Occipital lobe (tissue), 2 donors: ENCODE results near the gene GPBP1L1. TPM values are rescaled to one million over a fixed set of nuclear protein-coding genes. Genes with fewer than 3 reads are reported as not detected.
A peak's percentile ranks its signal among the peaks of the same experiment; 100 is the strongest.
"Not testable (repeated sequence)": the region's sequence is repeated elsewhere in the genome, so short reads cannot be mapped to it uniquely, and the experiment has no call there.

Experiments used
- DNase-seq: peaks from one replicate; lab custom pipeline; 2025; lab: John Stamatoyannopoulos, UW
- total RNA-seq: library from RNA; depleted of rRNA; stranded (reverse); fragments of >200 nt; gene quantifications from one replicate; pipeline ENCODE4 v1.2.3, GENCODE V29; 2014

The GPBP1L1 gene, protein sequence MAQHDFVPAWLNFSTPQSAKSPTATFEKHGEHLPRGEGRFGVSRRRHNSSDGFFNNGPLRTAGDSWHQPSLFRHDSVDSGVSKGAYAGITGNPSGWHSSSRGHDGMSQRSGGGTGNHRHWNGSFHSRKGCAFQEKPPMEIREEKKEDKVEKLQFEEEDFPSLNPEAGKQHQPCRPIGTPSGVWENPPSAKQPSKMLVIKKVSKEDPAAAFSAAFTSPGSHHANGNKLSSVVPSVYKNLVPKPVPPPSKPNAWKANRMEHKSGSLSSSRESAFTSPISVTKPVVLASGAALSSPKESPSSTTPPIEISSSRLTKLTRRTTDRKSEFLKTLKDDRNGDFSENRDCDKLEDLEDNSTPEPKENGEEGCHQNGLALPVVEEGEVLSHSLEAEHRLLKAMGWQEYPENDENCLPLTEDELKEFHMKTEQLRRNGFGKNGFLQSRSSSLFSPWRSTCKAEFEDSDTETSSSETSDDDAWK
- 55.4 TPM for total RNA-seq

GRCh38 chr1:45686288-45687013 is at the start of gene GPBP1L1:
Gene GPBP1L1, minus strand, starts transcription at chr1:45686533. Its CDS starts 27,446 bp downstream, at chr1:45659087.
- DNase-seq = peak; percentile 95

- DNase-seq = no peak
Measured at GRCh38 chr1:45730780-45731319, 44.5 kb upstream of the GPBP1L1 start.

- DNase-seq = no peak
Measured at GRCh38 chr1:45730075-45730779, 43.9 kb upstream of the GPBP1L1 start.

DNA sequence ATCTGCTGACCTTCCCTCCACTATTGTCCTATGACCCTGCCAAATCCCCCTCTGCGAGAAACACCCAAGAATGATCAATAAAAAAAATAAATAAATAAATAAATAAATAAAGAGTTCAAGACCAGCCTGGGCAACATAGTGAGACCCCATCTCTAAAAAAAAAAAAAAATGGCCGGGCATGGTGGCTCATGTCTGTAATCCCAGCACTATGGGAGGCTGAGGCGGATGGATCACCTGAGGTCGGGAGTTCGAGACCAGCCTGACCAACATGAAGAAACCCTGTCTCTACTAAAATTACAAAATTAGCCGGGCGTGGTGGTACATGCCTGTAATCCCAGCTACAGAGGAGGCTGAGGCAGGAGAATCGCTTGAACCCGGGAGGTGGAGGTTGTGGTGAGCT is 39.7 kb upstream of the GPBP1L1 start:
- not testable (repeated sequence) for DNase-seq

- no peak for DNase-seq
Measured at GRCh38 chr1:45723248-45723930, 37.1 kb upstream of the GPBP1L1 start.

DNA sequence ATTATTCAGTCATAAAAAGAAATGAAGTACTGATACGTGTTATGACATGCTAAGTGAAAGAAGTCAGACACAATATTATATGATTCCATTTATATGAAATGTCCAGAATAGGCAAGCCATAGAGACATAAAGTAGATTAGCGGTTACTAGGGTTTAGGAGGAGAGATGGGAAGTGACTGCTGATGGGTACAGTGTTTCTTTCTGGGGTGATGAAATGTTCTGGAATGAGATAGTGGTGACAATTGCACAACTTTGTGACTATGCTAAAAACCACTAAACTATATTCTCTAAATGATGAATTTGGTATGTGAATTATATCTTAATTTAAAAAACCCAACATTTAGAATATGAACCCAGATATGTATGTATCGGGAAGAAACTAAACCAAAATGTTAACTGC is 36.5 kb upstream of the GPBP1L1 start:
- no peak for DNase-seq

DNA sequence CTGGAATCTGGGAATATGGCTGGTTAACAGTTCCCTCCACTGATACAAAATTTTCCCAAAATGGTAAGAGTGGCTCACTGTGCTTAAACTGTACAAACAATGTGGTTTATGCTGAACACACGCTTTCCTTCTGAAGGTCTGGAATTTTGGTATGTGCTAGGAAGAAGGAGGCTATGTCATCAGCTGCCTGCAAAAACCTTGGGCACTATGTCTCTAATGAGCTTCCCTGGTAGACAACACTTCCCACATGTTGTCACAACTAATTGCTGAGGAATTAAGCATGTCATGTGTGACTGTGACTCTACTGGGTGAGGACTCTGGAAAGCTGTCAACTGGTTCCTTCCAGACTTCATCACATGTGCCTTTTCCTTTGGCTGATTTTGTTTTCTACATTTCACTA is 34.9 kb upstream of the GPBP1L1 start:
- DNase-seq = no peak

- DNase-seq = no peak
Measured at GRCh38 chr1:45718289-45718688, 32.0 kb upstream of the GPBP1L1 start.

DNA sequence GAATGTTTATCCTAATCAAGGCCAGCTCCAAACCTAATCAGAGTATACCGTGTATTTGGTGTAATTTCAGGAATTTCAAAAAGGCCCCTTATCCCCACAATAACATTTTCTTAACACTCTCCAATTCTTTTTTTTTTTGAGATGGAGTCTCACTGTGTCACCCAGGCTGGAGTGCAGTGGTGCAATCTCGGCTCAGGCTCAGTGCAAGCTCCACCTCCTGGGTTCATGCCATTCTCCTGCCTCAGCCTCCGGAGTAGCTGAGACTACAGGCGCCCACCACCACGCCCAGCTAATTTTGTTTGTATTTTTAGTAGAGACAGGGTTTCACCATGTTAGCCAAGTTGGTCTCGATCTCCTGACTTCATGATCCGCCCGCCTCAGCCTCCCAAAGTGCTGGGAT is 31.1 kb upstream of the GPBP1L1 start:
- not testable (repeated sequence) for DNase-seq

GRCh38 chr1:45716700-45717099 is 30.4 kb upstream of the GPBP1L1 start:
- DNase-seq = no peak

DNA sequence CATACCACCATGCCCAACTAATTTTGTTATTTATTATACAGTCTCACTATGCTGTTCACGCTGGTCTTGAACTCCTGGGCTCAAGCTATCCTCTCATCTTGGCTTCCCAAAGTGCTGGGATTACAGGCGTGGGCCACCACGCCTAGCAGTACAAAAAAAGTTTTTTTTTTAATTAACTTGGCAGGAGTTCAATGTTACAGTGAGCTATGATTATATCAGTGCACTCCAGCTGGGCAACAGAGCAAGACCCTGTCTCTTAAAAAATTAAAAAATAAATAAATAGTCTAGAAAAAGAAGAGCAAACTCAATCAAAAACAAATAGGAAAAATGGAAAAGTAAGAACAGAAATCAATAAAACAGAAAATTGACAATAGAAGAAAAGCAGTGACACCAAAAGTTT is 27.4 kb upstream of the GPBP1L1 start:
- DNase-seq = no peak

- no peak for DNase-seq
Measured at GRCh38 chr1:45704637-45705036, 18.3 kb upstream of the GPBP1L1 start.

DNA sequence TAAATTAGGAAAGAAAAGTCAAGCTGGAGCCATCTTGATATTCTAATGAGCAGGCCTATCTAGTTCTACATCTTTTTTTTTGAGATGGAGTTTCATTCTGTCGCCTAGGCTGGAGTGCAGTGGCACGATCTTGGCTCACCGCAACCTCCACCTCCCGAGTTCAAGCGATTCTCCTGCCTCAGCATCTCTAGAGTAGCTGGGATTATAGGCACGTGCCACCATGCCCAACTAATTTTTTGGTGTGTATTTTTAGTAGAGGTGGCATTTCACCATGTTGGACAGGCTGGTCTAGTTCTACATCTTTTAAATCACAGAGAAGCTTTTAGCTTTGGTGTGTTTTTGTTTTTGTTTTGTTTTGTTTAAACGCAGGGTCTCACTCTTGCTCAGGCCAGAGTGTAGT is 8.5 kb upstream of the GPBP1L1 start:
- no peak for DNase-seq

DNA sequence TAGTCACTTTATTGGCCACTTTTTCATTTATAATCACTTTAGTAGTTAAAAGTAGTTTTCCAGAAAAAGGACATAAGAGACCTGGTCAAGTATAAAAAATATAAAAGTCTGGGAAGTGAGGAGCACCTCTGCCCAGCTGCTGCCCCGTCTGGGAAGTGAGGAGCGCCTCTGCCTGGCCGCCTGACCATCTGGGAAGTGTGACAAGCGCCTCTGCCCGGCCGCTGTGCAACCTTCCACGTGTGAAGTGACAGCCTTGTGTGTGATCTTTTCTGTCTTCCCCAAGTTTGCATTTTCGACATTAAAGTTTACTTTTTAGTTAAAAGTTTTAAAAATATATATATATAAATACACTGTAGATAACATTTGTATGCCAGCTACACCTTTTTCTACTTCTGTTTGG is 7.5 kb upstream of the GPBP1L1 start:
- DNase-seq = not testable (repeated sequence)

GRCh38 chr1:45687754-45688740 is 1.7 kb upstream of the GPBP1L1 start, which contains the start of gene TMEM69:
Gene TMEM69, plus strand, starts transcription at chr1:45688181. Its CDS starts 2,888 bp downstream, at chr1:45691069.
- DNase-seq = peak; percentile 71

- peak; percentile 97 for DNase-seq
Measured at GRCh38 chr1:45687014-45687753, 851 bp upstream of the GPBP1L1 start.

DNA sequence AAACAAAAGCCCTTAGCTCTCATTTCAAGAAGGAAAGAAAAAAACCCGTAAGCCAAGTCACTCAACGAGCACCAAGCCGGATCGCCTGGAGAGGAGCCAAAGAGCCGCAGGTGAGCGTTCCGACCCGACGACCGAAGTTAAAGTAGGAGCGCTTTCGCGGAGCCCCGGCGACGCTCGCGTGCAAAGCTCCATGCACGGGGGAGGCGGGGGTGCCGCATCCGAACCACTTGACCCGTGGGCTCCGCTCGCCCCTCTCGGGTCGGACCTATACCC is 382 bp downstream of the GPBP1L1 start:
- peak; percentile 51 for DNase-seq

GRCh38 chr1:45685308-45686014 is 872 bp downstream of the GPBP1L1 start:
- DNase-seq = no peak

DNA sequence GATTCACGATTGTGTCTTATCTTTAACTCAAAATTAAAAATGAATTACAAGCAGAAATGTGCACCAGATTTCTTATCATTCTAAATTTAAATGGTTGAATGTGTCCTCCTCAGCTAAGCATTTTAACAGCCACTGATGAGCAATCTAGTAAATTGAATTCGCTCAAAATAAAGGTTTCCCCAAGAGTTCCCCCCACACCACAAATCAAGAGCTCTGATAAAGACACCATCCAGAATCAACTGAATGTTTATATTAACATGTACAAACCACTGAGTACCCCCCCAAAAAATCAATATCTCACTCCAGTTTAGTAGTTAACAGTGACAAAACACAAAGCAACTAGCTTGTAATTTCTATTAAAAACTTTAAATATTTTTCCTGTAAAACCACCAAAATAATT is 1.9 kb downstream of the GPBP1L1 start:
- DNase-seq = no peak
